ENCODE measurements around the gene OXCT2.
"Not testable (repeated sequence)": the region's sequence is repeated elsewhere in the genome, so short reads cannot be mapped to it uniquely, and the experiment has no call there.

Gene OXCT2

DNA sequence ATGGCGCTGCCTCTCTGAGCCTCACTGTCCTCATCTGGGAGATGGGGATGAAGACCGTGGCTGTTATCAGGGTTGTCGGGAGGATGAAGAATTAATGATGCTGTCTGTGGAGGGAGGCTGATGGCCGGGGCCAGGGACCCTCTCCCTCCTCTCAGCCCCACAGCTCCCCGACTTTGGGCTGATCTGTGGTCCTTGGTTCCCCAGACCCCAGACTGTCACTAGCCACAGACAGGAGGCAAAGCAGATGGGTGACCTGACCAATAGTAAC lies 15.9 kb upstream of the OXCT2 start:
- not testable (repeated sequence) for H3K9me3 ChIP-seq (ENCODE audit: control insufficient read depth, low read length); H3K27ac ChIP-seq (ENCODE audit: insufficient read depth, low read depth, low read length, poor library complexity, severe bottlenecking); H3K4me3 ChIP-seq (ENCODE audit: insufficient read depth, low read depth, low read length); H3K4me1 ChIP-seq (ENCODE audit: control insufficient read depth, insufficient read depth, low read length); H3K36me3 ChIP-seq (ENCODE audit: control insufficient read depth, insufficient read depth, low read length)
- peaks cover 80% of the 10 kb centered on the region for H3K27me3 ChIP-seq (ENCODE audit: control insufficient read depth, insufficient read depth, low read length, poor library complexity, severe bottlenecking)
- 89 to 93% methylated on average over 5 of the region's 5 CpGs for WGBS, 2 experiments

DNA sequence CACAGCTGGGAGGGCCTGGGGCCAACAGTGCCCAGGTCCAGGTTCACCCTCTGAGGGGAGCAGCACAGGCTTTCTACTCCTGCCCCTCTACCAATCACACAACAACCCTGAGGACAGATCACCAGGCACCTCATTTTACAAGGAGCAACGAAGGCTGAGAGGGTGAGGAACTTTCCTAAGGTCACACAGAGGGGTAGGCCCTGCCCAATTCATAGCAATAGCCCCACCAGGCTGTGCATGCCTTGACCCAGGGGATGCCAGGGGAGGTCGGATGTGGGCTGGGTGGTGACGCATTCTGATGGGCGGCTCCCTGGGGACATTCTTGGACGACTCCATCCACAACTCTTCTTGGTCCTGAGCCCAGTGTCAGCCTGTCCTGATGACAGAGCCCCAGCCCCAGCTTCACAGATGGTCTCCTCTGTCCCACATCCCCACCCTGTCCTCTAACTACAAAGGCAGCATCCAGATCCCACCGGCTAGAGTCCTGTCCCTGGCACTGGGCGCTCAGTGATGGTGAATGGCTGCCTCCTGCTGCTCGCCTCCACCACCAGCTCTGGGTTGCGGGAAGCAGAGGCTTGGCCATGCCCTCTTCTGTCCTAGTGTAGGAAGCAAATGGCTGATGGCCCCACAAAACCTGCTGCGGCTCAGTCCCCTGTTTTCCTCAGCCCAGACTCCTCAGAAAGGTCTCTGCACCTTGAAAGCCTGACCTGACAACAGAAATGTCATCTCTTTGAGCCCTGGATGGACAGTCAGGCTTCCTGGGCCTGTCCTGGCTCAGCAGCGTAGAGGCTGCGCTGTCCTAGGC lies 15.4 kb upstream of the OXCT2 start:
- 85 to 86% methylated on average over 8 of the region's 12 CpGs for WGBS, 2 experiments
- not testable (repeated sequence) for H3K4me1 ChIP-seq (ENCODE audit: control insufficient read depth, insufficient read depth, low read length); H3K36me3 ChIP-seq (ENCODE audit: control insufficient read depth, insufficient read depth, low read length); H3K27ac ChIP-seq (ENCODE audit: insufficient read depth, low read depth, low read length, poor library complexity, severe bottlenecking); H3K4me3 ChIP-seq (ENCODE audit: insufficient read depth, low read depth, low read length); H3K9me3 ChIP-seq (ENCODE audit: control insufficient read depth, low read length)
- H3K27me3 ChIP-seq (ENCODE audit: control insufficient read depth, insufficient read depth, low read length, poor library complexity, severe bottlenecking) = peaks cover 77% of the 10 kb centered on the region

DNA sequence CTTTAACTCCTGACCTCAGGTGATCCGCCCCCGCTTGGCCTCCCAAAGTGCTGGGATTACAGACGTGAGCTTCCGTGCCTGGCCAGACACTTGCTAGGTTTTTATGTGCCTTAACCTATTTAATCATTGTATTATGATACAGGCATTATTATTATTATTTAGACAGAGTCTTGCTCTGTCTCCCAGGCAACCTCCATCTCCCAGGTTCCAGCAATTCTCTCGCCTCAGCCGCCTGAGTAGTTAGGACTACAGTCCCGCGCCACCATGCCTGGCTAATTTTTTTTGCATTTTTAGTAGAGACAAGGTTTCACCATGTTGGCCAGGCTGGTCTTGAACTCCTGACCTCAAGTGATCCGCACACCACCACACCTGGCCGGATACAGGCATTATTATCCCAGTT lies 11.5 kb upstream of the OXCT2 start:
- not testable (repeated sequence) for H3K36me3 ChIP-seq (ENCODE audit: control insufficient read depth, insufficient read depth, low read length); H3K9me3 ChIP-seq (ENCODE audit: control insufficient read depth, low read length); H3K4me3 ChIP-seq (ENCODE audit: insufficient read depth, low read depth, low read length); H3K4me1 ChIP-seq (ENCODE audit: control insufficient read depth, insufficient read depth, low read length); H3K27ac ChIP-seq (ENCODE audit: insufficient read depth, low read depth, low read length, poor library complexity, severe bottlenecking)
- H3K27me3 ChIP-seq (ENCODE audit: control insufficient read depth, insufficient read depth, low read length, poor library complexity, severe bottlenecking) = peaks cover 39% of the 10 kb centered on the region
- 87 to 90% methylated on average over 10 of the region's 10 CpGs for WGBS, 2 experiments

DNA sequence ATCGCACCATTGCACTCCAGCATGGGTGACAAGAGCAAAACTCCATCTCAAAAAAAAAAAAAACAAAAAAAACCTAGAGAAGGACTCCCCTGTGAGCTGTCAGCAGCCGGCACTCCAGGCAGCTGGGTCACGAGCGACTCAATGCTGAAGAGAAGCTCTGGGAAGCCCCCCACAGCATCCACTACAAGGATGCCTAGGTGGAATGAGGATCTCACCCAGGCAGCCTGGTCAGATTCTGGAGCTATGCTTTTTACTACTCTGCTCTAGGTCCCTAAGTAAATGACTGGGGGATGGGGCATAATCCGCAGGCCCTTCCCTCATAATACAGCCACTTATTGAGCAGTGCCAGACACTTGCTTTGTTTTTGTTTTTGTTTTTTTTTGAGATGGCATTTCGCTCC lies 11.0 kb upstream of the OXCT2 start:
- Histone ChIP-seq H3K27me3 (ENCODE audit: control insufficient read depth, insufficient read depth, low read length, poor library complexity, severe bottlenecking) (peaks cover 33% of the 10 kb centered on the region), H3K4me1 (ENCODE audit: control insufficient read depth, insufficient read depth, low read length) (no peaks in the 10 kb centered on the region), H3K27ac (ENCODE audit: insufficient read depth, low read depth, low read length, poor library complexity, severe bottlenecking) (no peak overlapping the region), H3K4me3 (ENCODE audit: insufficient read depth, low read depth, low read length) (no peak overlapping the region), H3K9me3 (ENCODE audit: control insufficient read depth, low read length) (no peaks in the 10 kb centered on the region), H3K36me3 (ENCODE audit: control insufficient read depth, insufficient read depth, low read length) (no peaks in the 10 kb centered on the region)
- WGBS, 2 experiments = 86 to 88% methylated on average over 6 of the region's 6 CpGs

DNA sequence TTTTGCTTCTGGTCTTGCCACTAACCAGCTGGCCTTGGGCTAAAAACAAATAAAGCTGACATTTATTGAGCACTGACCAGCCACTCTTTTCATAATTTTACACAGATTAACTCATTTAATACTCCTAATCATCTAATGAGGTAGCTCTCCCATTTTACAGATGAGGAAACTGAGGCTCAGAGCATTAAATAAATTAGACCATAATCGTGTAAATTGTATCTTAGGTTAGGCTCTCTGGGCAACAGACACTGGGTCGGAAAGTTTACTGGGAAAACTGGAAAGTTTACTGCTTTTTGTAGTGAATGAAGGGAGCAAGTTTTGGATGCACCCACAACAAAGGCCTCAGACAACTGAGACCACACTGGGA lies 10.2 kb upstream of the OXCT2 start:
- 86 to 93% methylated on average over 2 of the region's 2 CpGs for WGBS, 2 experiments

DNA sequence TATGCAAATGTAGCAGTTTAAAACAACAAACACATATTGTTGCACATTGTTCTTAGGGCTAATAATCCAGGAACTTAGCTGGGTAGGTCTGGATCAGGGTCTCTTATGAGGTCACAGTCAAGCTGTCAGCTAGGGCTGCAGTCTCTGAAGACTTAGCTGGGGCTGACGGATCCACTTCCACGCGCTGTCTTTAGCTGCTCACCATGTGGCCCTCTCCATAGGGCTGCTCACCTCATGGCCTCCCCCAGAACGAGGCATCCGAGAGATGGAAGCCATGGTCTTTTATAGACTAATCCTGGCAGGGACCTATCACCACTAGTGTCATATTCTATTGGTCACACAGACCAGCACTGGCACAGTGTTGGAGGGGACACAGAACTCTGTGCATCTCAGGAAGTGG lies 8.7 kb upstream of the OXCT2 start:
- no peak overlapping the region for H3K4me3 ChIP-seq (ENCODE audit: insufficient read depth, low read depth, low read length)
- no peaks in the 10 kb centered on the region for H3K9me3 ChIP-seq (ENCODE audit: control insufficient read depth, low read length)
- H3K27me3 ChIP-seq (ENCODE audit: control insufficient read depth, insufficient read depth, low read length, poor library complexity, severe bottlenecking) = peaks cover 17% of the 10 kb centered on the region
- H3K27ac ChIP-seq (ENCODE audit: insufficient read depth, low read depth, low read length, poor library complexity, severe bottlenecking) = no peak overlapping the region
- H3K36me3 ChIP-seq (ENCODE audit: control insufficient read depth, insufficient read depth, low read length) = no peaks in the 10 kb centered on the region
- H3K4me1 ChIP-seq (ENCODE audit: control insufficient read depth, insufficient read depth, low read length) = no peaks in the 10 kb centered on the region
- 76 to 82% methylated on average over 5 of the region's 5 CpGs for WGBS, 2 experiments

More for the DNA sequence above, 10.2 kb upstream of the OXCT2 start:
- Histone ChIP-seq H3K27ac (ENCODE audit: insufficient read depth, low read depth, low read length, poor library complexity, severe bottlenecking) (no peak overlapping the region), H3K36me3 (ENCODE audit: control insufficient read depth, insufficient read depth, low read length) (no peaks in the 10 kb centered on the region), H3K27me3 (ENCODE audit: control insufficient read depth, insufficient read depth, low read length, poor library complexity, severe bottlenecking) (peaks cover 26% of the 10 kb centered on the region), H3K9me3 (ENCODE audit: control insufficient read depth, low read length) (no peaks in the 10 kb centered on the region), H3K4me3 (ENCODE audit: insufficient read depth, low read depth, low read length) (no peak overlapping the region), H3K4me1 (ENCODE audit: control insufficient read depth, insufficient read depth, low read length) (no peaks in the 10 kb centered on the region)

DNA sequence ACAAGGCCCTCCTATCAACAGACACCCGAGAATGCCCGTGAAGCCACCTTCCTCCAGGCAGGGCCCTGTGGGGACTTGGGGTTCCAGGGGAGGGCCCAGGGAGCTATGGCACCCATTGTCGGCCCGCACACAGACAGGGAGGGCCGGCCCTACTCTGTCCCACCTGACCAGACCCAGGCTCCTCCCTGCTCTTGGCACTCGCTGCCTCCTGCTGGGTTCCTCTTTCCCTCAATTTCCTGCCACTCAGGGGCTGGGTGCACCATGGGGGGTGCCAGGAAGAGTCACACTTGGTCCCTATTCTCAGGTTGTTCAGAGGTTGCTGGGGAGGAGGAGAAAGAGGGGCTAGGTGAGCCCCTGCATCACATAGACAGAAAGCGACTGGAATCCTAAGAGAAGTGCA lies 8.0 kb upstream of the OXCT2 start:
- Histone ChIP-seq H3K36me3 (ENCODE audit: control insufficient read depth, insufficient read depth, low read length) (no peaks in the 10 kb centered on the region), H3K27me3 (ENCODE audit: control insufficient read depth, insufficient read depth, low read length, poor library complexity, severe bottlenecking) (peaks cover 17% of the 10 kb centered on the region), H3K9me3 (ENCODE audit: control insufficient read depth, low read length) (no peaks in the 10 kb centered on the region), H3K4me3 (ENCODE audit: insufficient read depth, low read depth, low read length) (no peak overlapping the region), H3K27ac (ENCODE audit: insufficient read depth, low read depth, low read length, poor library complexity, severe bottlenecking) (no peak overlapping the region), H3K4me1 (ENCODE audit: control insufficient read depth, insufficient read depth, low read length) (no peaks in the 10 kb centered on the region)
- 82 to 88% methylated on average over 7 of the region's 7 CpGs for WGBS, 2 experiments

DNA sequence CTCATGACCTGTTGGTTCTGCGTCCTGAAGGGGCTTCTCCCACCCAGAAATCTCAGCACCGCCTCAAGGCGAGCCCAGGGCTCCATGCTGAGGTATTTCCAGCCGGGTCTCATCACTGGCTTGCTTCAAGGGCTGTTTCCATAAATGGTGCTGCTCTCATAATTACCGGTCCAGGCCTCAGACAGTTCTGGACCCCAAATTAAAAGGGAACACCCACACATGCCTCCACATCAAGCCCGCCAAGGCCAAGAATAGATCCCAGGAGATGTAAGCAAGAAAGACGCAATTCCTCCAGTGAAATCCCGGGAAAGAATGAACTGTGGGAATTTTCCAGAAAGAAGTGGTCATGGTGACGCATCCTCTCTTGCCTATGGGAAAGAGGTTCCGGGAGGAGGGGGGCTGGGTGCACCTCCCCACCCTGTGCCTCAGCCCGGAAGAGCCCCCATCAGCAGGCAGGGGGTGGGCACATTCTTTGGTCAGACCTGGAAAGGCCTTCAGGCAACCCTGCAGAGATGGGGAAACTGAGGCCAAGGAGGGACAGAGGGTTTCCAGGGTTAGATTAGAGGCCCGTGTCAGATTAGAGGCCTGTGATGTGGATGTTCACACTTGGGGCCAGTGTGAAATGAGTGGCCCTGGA lies 7.4 kb upstream of the OXCT2 start:
- 92 to 95% methylated on average over 10 to 12 of the region's 12 CpGs for WGBS, 2 experiments
- peaks cover 12% of the 10 kb centered on the region for H3K27me3 ChIP-seq (ENCODE audit: control insufficient read depth, insufficient read depth, low read length, poor library complexity, severe bottlenecking)
- not testable (repeated sequence) for H3K9me3 ChIP-seq (ENCODE audit: control insufficient read depth, low read length); H3K4me1 ChIP-seq (ENCODE audit: control insufficient read depth, insufficient read depth, low read length); H3K36me3 ChIP-seq (ENCODE audit: control insufficient read depth, insufficient read depth, low read length); H3K4me3 ChIP-seq (ENCODE audit: insufficient read depth, low read depth, low read length); H3K27ac ChIP-seq (ENCODE audit: insufficient read depth, low read depth, low read length, poor library complexity, severe bottlenecking)

DNA sequence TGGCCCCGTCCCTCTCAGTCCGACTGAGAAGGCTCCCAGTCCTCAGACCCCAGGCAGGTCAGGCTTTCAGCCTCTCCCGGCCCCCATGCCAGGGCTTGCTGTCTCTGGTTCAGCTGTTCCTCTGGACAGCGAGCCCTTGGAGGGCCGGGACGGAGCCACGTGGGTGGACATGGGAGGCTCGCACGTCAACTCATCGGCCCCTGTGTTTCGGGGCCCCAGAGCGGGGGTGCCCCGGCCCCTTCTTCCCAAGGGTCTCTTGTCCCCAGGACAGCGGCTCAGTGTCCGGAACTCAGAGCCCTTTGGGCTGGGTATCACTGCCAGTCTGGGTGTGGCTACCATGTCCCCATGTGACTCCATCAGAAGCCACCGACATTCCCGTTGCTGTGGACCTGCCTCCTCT lies 6.7 kb upstream of the OXCT2 start:
- not testable (repeated sequence) for H3K4me3 ChIP-seq (ENCODE audit: insufficient read depth, low read depth, low read length); H3K9me3 ChIP-seq (ENCODE audit: control insufficient read depth, low read length); H3K27me3 ChIP-seq (ENCODE audit: control insufficient read depth, insufficient read depth, low read length, poor library complexity, severe bottlenecking); H3K27ac ChIP-seq (ENCODE audit: insufficient read depth, low read depth, low read length, poor library complexity, severe bottlenecking); H3K36me3 ChIP-seq (ENCODE audit: control insufficient read depth, insufficient read depth, low read length); H3K4me1 ChIP-seq (ENCODE audit: control insufficient read depth, insufficient read depth, low read length)
- 89 to 96% methylated on average over 13 of the region's 17 CpGs for WGBS, 2 experiments

DNA sequence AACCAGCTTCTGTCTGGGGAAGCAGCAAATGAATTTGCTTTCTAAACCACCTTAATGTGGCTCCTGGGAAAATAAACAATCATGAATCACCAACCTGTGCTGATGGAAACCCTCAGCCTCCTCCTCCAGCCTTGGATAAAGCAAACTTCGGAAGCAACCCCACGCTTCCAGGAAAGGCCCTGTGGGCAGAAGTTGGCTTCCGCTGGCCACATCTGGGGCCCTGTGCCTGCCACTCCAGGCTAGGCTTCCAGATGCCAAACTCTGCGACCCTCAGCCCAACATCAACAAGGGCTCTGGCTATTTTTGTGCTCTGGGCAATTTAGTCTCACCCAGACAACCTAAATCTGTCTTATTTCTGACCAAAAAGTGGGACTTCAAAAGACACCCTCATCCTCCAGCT lies 6.2 kb upstream of the OXCT2 start:
- Histone ChIP-seq H3K27me3 (ENCODE audit: control insufficient read depth, insufficient read depth, low read length, poor library complexity, severe bottlenecking) (peaks cover 3% of the 10 kb centered on the region), H3K4me1 (ENCODE audit: control insufficient read depth, insufficient read depth, low read length) (no peaks in the 10 kb centered on the region), H3K36me3 (ENCODE audit: control insufficient read depth, insufficient read depth, low read length) (no peaks in the 10 kb centered on the region), H3K4me3 (ENCODE audit: insufficient read depth, low read depth, low read length) (no peak overlapping the region), H3K9me3 (ENCODE audit: control insufficient read depth, low read length) (no peaks in the 10 kb centered on the region), H3K27ac (ENCODE audit: insufficient read depth, low read depth, low read length, poor library complexity, severe bottlenecking) (no peak overlapping the region)
- 89 to 93% methylated on average over 4 of the region's 4 CpGs for WGBS, 2 experiments

All from ectodermal cell (in vitro differentiated cells).